ENCODE data around the gene KLLN.

DNA sequence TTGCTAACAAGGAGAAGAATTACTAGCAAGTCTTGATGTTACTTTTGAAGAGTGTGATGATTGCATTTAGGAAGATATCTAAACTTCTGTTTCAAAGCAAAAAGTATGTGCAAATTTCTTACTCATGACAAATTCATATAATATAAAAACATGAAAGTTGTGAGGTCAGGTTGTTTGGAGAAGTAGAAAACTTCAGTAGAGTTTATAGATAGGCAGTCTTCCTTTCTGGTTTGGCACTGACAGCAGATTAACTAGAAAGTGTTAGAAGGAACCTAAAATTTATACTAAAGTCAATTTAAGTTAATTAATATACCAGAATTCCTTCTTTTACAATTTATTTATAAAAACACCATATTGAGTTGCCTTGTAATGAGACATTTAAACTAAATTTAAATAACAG lies 17.0 kb upstream of the KLLN start:
- no peak for TF ChIP-seq CTCF (IDR thresholded peaks at IDR 0.05; ENCODE audit: low read length)
- TF ChIP-seq EZH2 (IDR thresholded peaks at IDR 0.05; ENCODE audit: borderline replicate concordance, low read length) = no peak

Measured in OCI-LY1 (cell line).